ENCODE results near the gene NAALADL1.

GRCh38 chr11:65089621-65090020 is 31.3 kb upstream of the NAALADL1 start:
- TF ChIP-seq POLR2A (IDR thresholded peaks at IDR 0.05; ENCODE audit: low read depth, low read length), result no peak
- TF ChIP-seq CTCF (conservative IDR thresholded peaks at IDR 0.05; ENCODE audit: low read depth, low read length), result no peak
- no peak for TF ChIP-seq ELK1 (IDR thresholded peaks at IDR 0.05; ENCODE audit: borderline replicate concordance, low read depth, low read length)
